Neural progenitor cell (in vitro differentiated cells): ENCODE results near the gene KRTAP10-4.

Source experiments
- EZH2 ChIP-seq: fragments of 200-600 bp; sonication (generic); IDR thresholded peaks from 2 replicates; pipeline ENCODE4 v1.6.1; 2017; ENCODE audit warnings: antibody characterized with exemption, mild to moderate bottlenecking, moderate library complexity
- EZH2phosphoT487 ChIP-seq: fragments of 200-600 bp; sonication (generic); IDR thresholded peaks from 2 replicates; pipeline ENCODE4 v1.6.1; 2017; ENCODE audit warnings: antibody characterized with exemption
- TF ChIP-seq, protein P1 (sequence below): fragments of 200-600 bp; sonication (generic); IDR thresholded peaks from 2 replicates; pipeline ENCODE4 v1.5.1; 2017; ENCODE audit warnings: antibody characterized with exemption, mild to moderate bottlenecking

DNA sequence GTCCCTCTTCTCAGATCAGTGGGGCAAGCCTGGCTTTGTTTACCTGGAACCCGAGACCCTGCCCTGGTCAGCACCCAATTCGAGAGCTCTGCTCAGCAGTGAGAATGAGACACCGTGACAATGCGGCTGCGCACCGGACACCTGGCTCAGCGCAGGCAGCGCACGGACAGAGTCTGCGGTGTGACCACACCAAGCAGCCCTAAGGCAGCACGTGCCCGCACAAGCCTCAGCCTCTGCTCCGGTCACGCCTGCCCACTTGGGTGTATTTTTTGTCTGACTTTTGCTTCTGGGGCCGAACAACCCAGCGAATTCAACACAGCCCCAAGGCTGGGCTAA is 43.0 kb downstream of the KRTAP10-4 start:
- TF ChIP-seq, protein P1, sequence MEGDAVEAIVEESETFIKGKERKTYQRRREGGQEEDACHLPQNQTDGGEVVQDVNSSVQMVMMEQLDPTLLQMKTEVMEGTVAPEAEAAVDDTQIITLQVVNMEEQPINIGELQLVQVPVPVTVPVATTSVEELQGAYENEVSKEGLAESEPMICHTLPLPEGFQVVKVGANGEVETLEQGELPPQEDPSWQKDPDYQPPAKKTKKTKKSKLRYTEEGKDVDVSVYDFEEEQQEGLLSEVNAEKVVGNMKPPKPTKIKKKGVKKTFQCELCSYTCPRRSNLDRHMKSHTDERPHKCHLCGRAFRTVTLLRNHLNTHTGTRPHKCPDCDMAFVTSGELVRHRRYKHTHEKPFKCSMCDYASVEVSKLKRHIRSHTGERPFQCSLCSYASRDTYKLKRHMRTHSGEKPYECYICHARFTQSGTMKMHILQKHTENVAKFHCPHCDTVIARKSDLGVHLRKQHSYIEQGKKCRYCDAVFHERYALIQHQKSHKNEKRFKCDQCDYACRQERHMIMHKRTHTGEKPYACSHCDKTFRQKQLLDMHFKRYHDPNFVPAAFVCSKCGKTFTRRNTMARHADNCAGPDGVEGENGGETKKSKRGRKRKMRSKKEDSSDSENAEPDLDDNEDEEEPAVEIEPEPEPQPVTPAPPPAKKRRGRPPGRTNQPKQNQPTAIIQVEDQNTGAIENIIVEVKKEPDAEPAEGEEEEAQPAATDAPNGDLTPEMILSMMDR, result no peak
- TF ChIP-seq EZH2, result no peak
- TF ChIP-seq EZH2phosphoT487, result no peak
